Non-pigmented ciliary epithelial cell (primary cell): ENCODE measurements around the gene FAM193B.
A peak's percentile ranks its signal among the peaks of the same experiment; 100 is the strongest.

Experiments
- DNase-seq: peaks from one replicate; pipeline ENCODE4 v3.0.0-alpha.2; 2010; ENCODE audit warnings: low read depth

Gene FAM193B

DNA sequence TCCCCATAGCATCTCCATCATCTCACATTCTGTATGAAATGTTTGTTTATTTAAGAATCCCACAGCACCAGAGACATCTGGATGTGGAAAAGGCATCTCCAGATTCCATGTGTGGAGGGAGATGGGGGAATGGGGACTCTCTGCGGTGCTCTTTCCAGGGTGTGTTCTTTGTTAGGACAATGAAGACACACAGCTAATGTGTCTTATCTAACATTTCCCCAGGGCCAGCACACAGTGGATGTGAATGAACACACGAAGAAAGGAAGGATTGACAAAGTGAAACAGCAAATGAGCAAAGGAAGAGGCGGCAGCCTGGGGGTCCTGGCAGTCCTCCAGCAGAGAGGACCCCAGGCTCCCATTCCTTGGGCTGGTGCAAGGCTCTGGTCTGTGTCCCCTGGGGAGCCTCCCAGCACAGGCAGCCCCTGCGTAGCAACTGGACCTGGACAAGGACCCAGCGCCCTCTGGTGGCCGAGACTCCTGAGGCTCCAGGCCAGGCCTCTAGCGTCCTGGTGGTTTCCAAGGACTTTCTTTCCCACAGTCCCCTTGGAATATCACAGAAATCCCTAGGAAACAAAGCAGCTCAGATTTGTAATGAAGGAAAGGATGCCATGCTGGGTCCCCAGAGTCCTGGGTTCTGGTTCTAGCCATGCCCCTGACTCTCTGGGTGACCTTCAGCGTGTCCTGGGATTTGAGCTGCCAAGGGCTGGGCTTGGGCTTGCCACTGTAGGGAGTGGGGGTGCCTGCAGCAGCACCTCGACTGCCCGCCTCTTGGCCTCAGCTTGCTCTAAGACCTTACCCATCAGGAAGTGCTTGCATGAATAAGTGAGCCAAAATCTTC, 53.5 kb downstream of the FAM193B start:
- no peak for DNase-seq

DNA sequence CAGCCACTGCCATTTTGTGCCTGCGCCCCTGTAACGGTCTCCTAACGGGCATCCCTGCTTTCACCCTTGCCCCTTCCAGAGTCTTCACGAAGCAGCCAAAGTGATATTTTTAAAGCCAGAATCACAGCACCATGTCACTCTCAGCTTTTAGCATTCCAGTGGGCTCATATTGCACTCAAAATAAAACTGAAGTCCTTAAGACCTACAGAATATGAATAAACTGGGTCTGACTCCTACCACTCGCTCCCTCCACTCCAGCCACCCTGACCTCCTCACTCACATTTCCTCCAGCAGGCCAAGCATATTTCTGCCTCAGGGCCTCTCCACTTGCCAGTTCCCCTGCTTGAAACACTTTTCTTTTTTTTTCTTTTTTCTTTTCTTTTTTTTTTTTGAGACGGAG, 54.5 kb downstream of the FAM193B start:
- no peak for DNase-seq

DNA sequence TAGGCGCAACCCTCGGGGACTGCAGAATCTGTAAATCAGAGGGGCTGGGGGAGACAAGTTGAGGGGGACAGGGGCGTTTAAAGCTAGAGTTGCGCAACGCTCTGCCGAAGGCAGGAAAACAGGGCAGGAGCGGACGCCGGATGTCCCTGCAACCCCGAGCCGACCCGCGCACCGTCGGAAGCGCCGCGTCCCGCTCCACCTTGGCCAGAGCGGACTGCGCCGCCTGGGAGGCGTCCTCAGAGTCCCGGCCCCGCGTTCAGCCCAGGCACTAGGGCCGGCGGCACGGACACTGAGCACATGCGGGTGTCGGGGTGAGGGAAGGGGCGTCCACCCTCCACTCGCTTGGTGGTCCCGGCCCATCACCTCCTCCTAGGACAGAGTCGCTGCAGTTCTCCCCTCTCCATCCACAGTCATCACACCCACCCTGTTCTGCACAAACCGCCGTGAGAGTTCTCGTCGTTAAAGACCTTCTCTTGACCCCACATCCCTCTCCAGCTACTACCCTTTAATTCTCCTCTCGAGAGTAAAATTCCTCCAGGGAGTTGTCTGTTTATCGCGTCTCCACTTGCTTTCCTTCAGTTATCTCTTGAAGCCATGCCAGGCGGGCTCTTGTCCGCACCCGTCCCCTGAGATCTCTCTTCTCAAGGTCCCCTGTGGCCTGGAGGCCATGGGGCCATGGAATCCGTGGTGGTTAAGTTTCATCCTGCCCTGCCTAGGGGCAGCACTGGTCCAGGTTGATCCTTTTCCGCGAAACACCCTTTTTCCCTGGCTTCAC, 56.2 kb downstream of the FAM193B start:
- no peak for DNase-seq

DNA sequence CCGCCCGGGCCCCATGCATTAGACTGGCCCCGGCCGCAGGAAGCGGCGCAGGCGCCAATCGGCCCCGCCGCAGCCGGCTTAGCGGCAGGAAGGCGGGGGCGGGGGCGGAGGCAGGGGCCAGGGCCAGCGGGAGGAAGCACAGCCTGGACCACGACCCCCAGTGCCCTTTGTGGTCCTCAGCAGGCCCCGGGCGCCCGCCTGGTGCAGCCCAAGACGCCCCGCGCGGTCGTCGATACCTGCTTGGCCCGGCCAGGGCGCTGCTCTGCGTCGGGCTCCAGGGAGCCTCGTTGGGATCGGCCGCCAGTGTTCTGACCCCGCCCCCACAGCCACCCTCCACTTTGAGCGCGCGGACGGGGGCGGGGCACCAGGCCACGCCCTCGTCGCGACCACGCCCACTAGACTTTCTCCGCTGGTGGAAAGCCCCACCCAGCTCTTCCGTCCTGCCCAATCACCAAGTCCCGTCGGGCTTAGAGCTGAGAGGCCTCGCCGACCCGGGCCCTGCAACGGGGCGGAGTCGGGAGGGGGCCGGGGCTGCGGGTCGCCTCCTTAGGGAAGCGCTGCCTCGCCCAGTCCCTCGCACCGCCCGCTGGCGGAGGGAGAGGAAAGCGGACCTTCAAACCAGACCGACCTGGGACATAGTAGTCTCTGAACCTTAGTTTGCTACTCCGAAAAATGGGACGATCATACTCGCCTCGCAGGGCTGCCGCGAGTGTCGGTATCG, 56.9 kb downstream of the FAM193B start, which contains the start of gene PDLIM7:
Gene PDLIM7 (minus strand): TSS at position 313 of the 721 bp plus-strand sequence. CDS start 1,092 bp downstream, outside the sequence.
- peak; percentile 91 for DNase-seq

DNA sequence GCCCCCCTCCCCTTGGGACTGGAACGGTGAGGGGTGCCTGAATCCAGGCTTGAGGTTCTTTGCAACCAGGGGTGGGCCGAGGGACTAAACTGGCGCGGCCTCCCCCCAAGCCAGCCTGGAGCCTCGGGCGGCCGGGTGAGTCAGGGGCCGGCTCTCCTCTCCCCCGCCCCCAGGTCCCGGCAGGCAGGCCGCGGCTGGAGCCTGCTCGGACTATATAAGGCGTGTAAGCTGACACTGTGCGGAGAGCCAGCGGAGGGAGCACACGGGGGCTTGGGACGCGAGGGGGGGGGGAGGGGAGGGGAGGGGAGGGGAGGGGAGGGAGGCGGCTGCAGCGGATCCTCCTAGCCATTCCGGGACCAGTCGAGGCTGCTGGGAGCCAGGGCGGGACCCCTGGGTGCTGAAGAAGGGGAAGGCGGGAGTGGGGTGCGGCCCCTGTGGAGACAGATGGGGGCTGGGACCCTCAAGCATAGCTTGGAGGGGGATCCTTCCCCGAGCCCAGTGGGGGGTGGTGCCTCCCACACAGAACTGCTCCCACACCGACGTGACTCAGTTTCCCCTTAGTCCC, 57.6 kb downstream of the FAM193B start:
- DNase-seq: no peak

DNA sequence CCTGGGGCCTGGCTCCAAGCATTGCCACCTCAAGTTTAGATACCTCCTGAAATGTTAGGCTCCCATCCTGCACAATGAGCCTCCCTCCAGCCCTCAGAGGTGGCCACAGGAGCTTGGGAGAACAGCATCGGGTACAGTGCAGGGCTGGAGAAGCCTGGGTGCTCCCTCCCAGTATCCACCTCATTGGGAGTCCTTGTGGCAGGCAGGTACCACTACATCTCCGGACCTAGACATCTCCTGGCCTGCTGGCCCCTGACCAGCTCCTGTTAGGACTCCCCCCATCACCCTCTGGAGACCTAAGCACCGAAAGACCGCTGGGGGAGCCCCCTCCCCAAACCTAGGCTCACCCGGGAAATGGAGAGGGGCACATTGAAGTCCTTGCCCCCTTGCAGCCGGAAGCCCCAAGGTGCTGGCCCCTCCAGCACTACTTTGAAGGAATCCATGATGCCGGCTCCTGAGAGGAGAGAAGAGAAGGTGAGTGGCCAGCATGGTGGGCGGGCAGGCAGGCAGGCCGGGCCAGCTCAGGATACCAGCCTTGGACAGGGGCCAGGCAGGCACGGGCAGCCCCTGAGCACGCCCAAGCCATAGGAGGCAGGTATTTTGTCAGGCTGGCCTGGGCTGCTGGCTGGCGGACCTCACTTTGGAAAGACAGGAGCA, 58.2 kb downstream of the FAM193B start:
- no peak for DNase-seq

DNA sequence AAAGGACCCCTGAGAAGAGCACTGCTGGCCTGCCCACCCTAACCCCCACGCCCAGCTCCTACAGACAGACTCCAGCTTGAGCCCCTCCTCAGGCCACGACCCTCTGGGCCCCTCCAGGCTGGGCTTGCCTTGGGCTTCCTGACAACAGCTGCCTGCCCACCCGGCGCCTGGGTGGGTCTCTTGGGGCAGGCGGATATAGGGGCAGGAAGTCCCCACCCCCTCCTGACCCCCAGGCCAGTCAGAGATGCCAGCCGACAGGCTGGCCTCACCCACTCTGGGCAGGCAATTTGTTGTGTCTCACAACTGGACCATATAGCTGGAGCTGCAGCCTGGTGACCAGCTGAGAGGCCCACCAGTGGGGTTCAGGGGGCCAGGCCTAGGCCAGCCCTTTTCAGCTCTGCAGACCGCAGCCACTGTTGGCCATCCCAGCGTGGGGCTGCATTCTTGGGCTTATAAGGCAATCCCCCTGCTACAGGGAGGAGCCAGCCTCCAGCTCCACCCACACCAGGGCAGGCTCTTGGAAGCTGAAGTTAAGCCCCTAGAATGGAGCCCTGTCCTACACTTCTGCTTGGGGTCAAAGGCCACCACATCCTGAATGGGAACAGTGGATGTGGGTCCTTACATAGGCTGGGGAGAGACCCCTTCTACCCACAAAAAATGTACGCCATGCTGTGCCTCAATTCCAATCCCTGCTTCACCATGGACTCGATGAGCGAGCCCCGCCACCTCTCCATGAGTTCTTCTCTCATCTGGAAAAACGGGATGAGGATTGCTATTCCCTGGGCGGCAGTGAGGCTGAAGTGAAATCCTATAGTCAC, 58.9 kb downstream of the FAM193B start:
- DNase-seq: peak; percentile 74

DNA sequence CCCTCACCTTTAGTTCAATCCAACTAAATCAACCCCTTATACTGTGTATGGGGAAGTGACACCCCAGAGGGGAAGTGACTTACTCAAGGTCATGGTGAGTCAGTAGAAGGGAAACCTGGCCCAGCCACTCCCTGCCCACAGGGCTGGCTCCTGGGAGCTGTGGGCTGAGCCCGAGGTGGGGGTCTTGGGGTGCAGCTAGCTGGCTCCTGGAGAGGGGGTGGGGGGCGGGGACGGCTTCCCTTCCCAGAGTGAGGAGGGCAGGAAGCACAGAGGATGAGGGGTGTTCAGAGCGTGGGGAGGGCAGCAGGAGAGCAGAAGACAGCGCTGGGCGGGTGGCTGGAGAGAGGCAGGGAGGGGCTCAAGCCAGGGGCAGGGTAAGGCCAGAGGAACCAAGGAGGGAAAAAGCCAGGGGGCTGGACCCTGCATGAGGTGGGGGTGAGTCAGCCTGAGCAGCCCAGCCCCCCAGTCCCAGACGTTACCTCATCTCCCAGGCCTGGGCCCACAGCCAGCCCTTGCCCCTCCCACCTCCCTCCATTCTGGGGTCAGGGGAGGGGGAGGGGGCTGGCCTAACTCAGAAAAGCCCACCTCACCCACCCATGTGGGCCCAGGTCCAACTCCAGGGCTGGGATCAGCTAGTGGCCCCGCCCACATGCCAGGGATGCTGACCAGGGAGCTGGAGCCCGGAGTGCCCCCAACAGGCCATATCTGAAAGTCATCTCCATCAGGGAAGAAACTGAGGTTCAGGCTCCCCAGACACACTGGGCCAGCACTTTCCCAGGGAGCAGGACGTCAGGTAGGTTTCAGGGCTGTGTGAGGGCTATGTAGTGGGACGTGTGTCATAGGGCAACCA, 59.8 kb downstream of the FAM193B start:
- peak; percentile 82 for DNase-seq

DNA sequence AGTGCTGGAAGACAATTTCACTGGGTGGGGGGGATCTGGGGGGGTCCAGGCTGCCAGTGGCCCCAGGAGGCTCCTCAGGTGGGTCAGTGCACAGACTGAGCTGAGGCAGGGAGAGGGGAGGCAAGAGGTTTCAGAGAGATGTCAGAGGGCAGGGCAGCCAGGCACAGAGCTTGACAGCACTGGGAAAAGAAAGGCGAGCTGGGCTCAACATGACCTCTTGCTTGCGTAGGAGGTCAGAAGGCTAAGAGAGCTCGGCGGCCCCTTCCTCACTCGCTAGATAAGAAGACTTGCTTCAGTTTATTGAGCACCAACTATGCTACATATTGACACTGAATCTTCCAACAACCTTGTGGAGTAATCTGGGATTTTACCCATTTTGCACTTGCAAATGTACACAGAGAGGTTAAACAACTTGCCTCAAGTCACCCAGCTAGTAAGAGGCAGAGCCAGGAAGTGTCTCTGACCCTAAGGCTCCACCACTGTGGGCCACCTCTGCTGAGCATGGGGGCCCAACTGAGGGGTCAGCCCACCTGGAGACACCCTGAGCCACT, 60.5 kb downstream of the FAM193B start:
- no peak for DNase-seq

DNA sequence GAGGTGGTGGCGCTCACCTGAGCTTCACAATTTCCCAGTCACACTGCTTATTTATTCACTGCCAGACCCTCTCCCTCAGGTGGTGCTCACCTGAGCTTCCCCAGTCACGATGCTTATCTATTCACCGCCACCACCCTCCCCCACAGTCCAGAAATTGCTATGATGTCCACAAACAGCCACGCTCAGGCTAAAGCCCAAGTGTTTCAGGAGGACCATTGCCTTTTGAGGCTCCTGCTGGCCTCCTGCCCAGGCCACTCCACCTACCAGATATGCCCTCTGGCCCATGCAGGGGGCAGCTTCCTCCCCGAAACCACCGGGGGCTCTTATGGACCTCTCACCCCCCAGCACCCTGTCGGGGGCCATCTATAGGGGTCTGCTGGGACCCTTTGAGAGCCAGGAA, 61.5 kb downstream of the FAM193B start:
- no peak for DNase-seq

DNA sequence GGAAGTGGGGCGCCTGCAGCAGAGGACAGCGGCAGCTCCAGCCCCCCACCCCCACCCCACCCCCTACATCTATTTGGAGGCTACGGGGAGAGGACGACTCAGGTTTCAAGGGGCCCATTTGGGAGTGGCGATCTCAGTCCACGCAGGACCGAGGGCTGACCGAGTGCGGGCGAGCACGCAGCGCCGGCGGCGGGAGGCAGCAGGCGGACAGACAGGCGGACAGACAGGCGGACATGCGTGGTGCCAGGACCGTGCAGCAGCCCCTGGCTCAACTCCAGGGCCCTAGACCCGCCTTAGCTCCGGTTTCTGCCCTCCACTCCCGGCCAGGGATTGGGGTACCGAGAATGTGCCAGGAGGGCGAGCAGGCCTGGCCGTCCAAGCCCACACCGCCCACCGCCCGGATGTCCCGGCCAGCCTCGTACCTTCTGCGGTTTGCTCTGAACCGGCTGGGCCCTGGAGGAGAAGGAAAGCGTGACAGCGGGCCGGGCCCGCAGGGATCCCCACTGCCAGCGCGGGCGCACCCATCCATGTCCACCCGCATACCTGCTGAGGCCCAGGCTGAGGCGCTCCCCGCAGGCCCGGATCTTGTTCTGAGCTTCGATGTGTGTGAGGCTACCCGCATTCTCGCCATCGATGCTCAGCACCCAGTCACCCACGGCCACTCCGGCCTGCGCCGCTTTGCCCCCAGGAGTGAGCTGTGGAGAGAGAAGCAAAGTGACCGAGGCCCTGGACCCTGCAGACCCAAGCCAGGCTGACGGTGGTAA, 62.2 kb downstream of the FAM193B start:
- no peak for DNase-seq

DNA sequence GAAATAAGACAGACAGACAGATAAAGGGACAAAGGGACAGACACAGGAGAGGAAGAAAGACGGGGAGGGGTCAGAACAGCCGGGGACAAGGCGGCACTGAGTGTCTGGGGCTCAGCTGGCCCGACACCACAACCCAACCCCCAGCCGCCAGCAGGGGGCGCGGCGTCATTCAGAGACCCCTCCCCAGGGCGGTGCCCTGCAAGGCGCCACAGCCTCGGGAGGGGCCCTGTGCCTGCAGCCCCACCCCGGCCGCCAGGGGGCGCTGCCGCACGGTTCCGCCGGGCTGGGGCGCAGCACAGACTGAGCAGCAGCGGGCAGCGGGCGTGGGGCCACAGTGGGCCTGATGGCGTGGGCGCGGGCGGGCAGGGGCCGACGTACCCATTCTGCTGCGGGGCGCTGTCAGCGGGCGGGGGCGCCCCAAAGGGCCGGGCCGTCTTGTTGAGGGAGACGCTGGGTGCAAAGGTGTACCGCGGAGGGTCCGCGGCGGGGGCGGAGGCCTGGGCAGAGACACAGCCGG, 62.9 kb downstream of the FAM193B start:
- DNase-seq: no peak

DNA sequence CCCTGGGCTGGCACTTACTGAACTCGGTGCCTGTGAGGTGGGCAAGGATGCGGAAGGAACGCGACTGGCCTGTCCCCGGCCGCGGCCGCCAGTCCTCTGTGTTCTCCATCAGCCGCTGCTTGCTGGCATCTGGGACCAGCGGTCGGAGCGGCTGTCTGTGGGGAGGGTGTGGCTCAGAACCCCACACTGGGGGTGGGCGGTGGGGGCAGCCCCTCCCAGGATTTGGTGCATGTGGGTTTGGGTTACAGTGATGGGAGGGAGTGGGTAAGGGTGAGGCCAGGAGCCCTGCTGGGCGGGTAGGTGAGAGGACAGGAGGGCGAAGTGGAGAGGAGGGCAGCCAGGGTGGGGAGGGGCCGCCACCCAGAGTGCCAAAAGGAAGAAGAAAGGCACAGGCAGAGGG, 63.4 kb downstream of the FAM193B start:
- no peak for DNase-seq

DNA sequence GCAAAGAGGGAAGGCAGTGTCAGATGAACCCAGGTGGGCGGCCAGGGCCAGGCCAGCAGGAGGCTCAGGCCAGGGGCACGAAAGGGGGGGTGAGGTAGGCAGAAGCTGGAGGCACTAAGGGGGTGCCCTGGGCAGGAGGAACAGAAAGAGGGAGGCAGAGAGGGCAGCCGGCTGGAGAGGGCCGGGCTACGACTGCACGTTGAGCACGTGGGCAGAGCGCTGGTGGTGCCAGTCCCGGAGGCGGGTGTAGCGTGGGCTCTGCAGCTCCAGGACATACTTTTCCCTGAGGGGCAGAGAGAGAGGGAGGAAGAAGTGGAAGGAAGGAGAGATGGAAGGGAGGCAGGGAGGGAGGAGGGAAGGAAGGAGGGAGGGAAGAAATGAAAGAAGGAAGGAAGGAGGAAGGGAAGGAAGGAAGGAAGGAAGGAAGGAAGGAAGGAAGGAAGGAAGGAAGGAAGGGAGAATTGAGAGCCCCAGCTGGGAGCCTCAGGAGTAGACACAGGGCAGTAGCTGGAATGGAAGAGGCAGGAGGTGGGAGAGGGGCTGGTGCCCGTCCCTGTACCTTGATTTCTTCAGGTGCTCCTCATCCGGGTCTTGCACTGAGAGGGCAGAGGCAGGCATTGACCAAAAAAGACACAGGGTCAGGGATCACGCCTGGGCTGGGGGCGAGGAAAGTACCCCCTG, 63.9 kb downstream of the FAM193B start:
- DNase-seq: no peak

DNA sequence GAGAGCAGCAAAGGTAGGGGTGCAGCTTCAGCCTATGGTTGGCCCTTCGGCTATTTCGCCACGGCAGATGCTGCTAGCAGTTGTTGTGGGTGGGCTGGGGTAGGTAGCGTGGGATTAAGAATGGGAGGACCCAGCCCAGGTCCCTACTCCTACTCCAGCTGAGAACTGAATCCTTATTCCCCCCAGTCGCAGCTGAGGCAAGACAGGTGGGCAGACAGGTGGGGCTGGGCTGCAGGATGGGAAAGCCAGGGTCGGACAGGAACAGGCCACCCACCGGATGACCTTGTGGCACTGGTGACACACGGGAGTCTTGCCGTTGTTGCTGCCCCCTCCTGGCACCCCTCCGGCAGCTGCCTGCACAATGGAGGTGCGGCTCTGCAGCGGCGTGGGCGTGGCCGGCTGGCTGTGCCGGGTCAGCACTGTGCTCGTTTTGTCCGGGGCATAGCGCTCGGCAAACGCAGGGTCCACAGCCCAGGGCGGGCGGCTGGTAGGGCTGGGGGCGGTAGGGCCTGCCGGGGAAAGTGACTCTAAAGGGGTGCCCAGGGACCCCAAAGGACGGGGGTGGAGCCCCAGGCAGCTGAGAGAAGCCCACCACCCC, 65.1 kb downstream of the FAM193B start:
- no peak for DNase-seq

DNA sequence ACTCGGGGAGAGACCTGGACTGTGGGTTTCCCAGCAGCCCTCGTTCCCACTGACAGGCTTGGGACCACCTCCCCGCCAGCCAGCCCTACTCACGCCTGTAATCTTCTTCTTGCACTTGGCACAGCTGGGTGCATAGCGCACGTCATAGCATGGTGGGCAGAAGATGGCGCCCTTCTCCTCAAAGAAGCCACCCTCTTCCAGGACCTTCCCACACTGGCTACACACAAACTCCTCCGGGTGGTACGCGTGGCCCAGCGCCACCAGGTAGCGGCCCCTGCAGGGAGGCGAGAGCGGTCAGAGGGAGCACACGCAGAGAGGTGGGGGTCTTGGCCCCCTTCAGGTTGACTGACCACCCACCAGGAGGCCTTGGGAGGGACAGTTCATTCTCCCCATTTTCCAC, 66.4 kb downstream of the FAM193B start:
- DNase-seq: no peak

DNA sequence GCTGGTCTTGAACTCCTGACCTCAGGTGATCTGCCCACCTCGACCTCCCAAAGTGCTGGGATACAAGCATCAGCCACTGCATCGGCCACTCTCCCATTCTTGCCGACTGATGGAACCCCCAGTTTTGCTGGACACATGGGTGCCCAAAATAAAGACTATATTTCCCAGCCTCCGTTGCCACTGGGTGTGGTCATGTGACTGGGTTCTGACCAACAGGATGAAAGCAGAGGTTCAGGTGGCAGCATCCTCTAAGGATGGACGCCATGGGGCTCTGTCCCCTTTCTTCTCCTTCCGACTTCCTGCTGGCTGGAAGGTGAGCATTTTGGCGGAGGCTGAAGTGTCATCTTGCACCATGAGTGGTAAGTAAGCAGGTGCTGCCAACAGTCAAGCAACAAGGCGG, 67.2 kb downstream of the FAM193B start:
- DNase-seq: no peak

DNA sequence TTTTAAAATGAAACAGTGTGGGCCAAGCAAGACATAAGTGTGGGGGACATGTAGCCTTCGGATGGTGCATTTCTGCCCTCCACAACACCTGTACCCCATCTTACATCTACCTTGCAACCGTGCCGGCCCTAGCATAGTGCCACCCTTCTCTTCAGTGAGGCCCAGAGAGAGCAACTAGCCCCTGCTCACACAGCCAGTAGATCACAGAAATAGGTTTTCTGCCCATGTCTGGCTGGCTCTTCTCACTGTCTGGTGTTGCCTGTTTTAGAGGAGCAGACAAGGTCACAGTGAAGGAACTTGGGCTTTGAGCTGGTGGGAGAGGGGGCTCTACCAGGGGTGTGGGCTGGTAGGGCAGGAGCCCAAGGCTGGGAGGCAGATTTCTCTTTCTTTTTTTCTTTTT, 68.1 kb downstream of the FAM193B start:
- DNase-seq: no peak
